ENCODE data around the gene DGKE. TPM values are rescaled to one million over a fixed set of nuclear protein-coding genes. Genes with fewer than 3 reads are reported as not detected.

Gene DGKE
- total and polyA plus RNA-seq, 2 of the 13 experiments (the other 11 are each of a cell fraction or from before 2014, with no cell fraction given): 3.2 to 5.3 TPM

- TF ChIP-seq SNAPC2 (CRISPR knock-in tag; IDR thresholded peaks at IDR 0.05) (peak; percentile 94), ZNF589 (CRISPR knock-in tag; conservative IDR thresholded peaks at IDR 0.05) (0 out of 2 replicates have a peak, but pooled peaks have one; percentile 65), KDM3A (CRISPR knock-in tag; IDR thresholded peaks at IDR 0.05; ENCODE audit: low read depth) (peak; percentile 53; the same call in 1 of the 2 replicates), RARA (CRISPR knock-in tag; IDR thresholded peaks at IDR 0.05) (peak; percentile 62), ZFP62 (CRISPR knock-in tag; IDR thresholded peaks at IDR 0.05) (no peak), NCOA1 (CRISPR knock-in tag; IDR thresholded peaks at IDR 0.05) (no peak), ZKSCAN8 (CRISPR knock-in tag; IDR thresholded peaks at IDR 0.05; ENCODE audit: borderline replicate concordance) (peak; percentile 74; the same call in 1 of the 2 replicates), ZNF451 (CRISPR knock-in tag; IDR thresholded peaks at IDR 0.05) (no peak; the same call in 1 of the 2 replicates), ETS1 (CRISPR knock-in tag; IDR thresholded peaks at IDR 0.05) (peak; percentile 46), ZNF383 (CRISPR knock-in tag; IDR thresholded peaks at IDR 0.05; ENCODE audit: borderline replicate concordance) (peak; percentile 95), PAWR (CRISPR knock-in tag; IDR thresholded peaks at IDR 0.05; ENCODE audit: borderline replicate concordance) (peak; percentile 98; the same call in 1 of the 2 replicates), ZNF333 (CRISPR knock-in tag; IDR thresholded peaks at IDR 0.05; ENCODE audit: borderline replicate concordance) (peak; percentile 32), ZC3H4 (CRISPR knock-in tag; IDR thresholded peaks at IDR 0.05; ENCODE audit: borderline replicate concordance) (no peak), ZNF367 (CRISPR knock-in tag; IDR thresholded peaks at IDR 0.05; ENCODE audit: borderline replicate concordance) (0 out of 2 replicates have a peak, but pooled peaks have one; percentile 19), ZNF780A (CRISPR knock-in tag; IDR thresholded peaks at IDR 0.05) (peak; percentile 78), HES4 (CRISPR knock-in tag; IDR thresholded peaks at IDR 0.05; ENCODE audit: borderline replicate concordance) (no peak), SKI (IDR thresholded peaks at IDR 0.05; ENCODE audit: partially characterized antibody) (peak; percentile 35), ZNF530 (CRISPR knock-in tag; IDR thresholded peaks at IDR 0.05; ENCODE audit: low read depth) (0 out of 2 replicates have a peak, but pooled peaks have one; percentile 33), ATM (IDR thresholded peaks at IDR 0.05; ENCODE audit: borderline replicate concordance) (no peak), PRMT3 (CRISPR knock-in tag; IDR thresholded peaks at IDR 0.05; ENCODE audit: borderline replicate concordance, low read depth) (no peak), GABPA (IDR thresholded peaks at IDR 0.05; ENCODE audit: low read depth, low read length) (peak; percentile 31), GABPA (CRISPR knock-in tag; IDR thresholded peaks at IDR 0.05; ENCODE audit: low read depth) (peak; percentile 73), ATF5 (CRISPR knock-in tag; IDR thresholded peaks at IDR 0.05; ENCODE audit: low read depth) (no peak), SOX5 (CRISPR knock-in tag; IDR thresholded peaks at IDR 0.05; ENCODE audit: borderline replicate concordance) (peak; percentile 72; the same call in 1 of the 2 replicates), ZBTB34 (CRISPR knock-in tag; IDR thresholded peaks at IDR 0.05) (peak; percentile 87)
- TF ChIP-seq, protein P1, sequence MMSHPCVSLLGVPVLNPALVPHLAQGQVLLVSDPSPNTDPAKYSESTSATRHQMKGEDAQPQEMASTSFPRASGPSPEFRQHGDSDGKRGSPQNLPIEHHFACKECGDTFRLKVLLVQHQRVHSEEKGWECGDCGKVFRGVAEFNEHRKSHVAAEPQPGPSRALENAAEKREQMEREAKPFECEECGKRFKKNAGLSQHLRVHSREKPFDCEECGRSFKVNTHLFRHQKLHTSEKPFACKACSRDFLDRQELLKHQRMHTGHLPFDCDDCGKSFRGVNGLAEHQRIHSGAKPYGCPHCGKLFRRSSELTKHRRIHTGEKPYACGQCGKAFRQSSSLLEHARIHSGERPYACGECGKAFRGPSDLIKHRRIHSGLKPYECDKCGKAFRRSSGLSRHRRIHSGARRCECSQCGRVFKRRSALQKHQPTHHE (CRISPR knock-in tag; IDR thresholded peaks at IDR 0.05; ENCODE audit: borderline replicate concordance): peak; percentile 81; the same call in 1 of the 2 replicates
These were observed 80.1 kb downstream of the DGKE start, which contains the start of gene TRIM25 (continued) for GRCh38 chr17:56913867-56914580.

All from HepG2 (cell line).